GM23338 (cell line): ENCODE measurements around the gene STRN4. TPM values are rescaled to one million over a fixed set of nuclear protein-coding genes. Genes with fewer than 3 reads are reported as not detected.

Source experiments
- ATAC-seq: fragments of 200-7000 bp; cut with Tn5 transposase; 3 replicates; pipeline ENCODE4 v1.9.1; 2020
- DNase-seq: peaks from one replicate; pipeline ENCODE4 v3.0.0-alpha.2; 2015; ENCODE audit warnings: low spot score
- H2AFZ ChIP-seq: fragments of 200-600 bp; sonication (generic); 2 replicates; pipeline ENCODE4 v1.8.0; 2016; ENCODE audit warnings: antibody characterized with exemption, mild to moderate bottlenecking, moderate library complexity
- H3F3A ChIP-seq: fragments of 200-600 bp; sonication (generic); replicated peaks from 2 replicates; pipeline ENCODE4 v1.8.0; 2017; ENCODE audit warnings: antibody characterized with exemption, mixed run types, low read depth
- H3K27ac ChIP-seq: fragments of 200-600 bp; sonication (generic); 2 replicates; pipeline ENCODE4 v1.6.1; 2016; ENCODE audit warnings: low read depth
- H3K27me3 ChIP-seq: fragments of 200-600 bp; sonication (generic); 2 replicates; pipeline ENCODE4 v1.8.0; 2016; ENCODE audit warnings: mild to moderate bottlenecking, mixed run types, moderate library complexity; ENCODE audit not compliant: insufficient read depth
- H3K36me3 ChIP-seq: fragments of 200-600 bp; sonication (generic); 2 replicates; pipeline ENCODE4 v1.8.0; 2016; ENCODE audit warnings: mild to moderate bottlenecking; ENCODE audit not compliant: insufficient read depth
- H3K4me1 ChIP-seq: fragments of 200-600 bp; sonication (generic); 2 replicates; pipeline ENCODE4 v1.8.0; 2016; ENCODE audit warnings: mild to moderate bottlenecking, moderate library complexity; ENCODE audit not compliant: insufficient read depth
- H3K4me2 ChIP-seq: fragments of 200-600 bp; sonication (generic); 2 replicates; pipeline ENCODE4 v1.7.1; 2017; ENCODE audit warnings: mixed run types
- H3K4me3 ChIP-seq: fragments of 200-600 bp; sonication (generic); 2 replicates; pipeline ENCODE4 v1.6.1; 2016; ENCODE audit warnings: mixed run types
- H3K79me2 ChIP-seq: fragments of 200-600 bp; sonication (generic); replicated peaks from 2 replicates; pipeline ENCODE4 v1.8.0; 2017; ENCODE audit warnings: mild to moderate bottlenecking; ENCODE audit not compliant: insufficient read depth
- H3K9me2 ChIP-seq: fragments of 200-600 bp; sonication (generic); 2 replicates; pipeline ENCODE4 v1.8.0; 2017; ENCODE audit not compliant: insufficient read depth
- H4K20me1 ChIP-seq: fragments of 200-600 bp; sonication (generic); replicated peaks from 2 replicates; pipeline ENCODE4 v1.8.0; 2017; ENCODE audit warnings: mild to moderate bottlenecking; ENCODE audit not compliant: insufficient read depth
- H3K27ac Mint-ChIP-seq: 2 replicates; pipeline ENCODE4 v1.8.0; 2020; ENCODE audit warnings: inconsistent platforms, mild to moderate bottlenecking, moderate library complexity, mixed read lengths
- H3K27me3 Mint-ChIP-seq: 3 replicates; pipeline ENCODE4 v1.8.0; 2022; ENCODE audit warnings: low read depth, mild to moderate bottlenecking, moderate library complexity, mixed read lengths, inconsistent platforms; ENCODE audit not compliant: insufficient read depth, poor library complexity
- H3K36me3 Mint-ChIP-seq: 3 replicates; pipeline ENCODE4 v1.8.0; 2021; ENCODE audit warnings: low read depth, mild to moderate bottlenecking, inconsistent platforms, moderate library complexity, mixed read lengths
- H3K4me1 Mint-ChIP-seq: 3 replicates; pipeline ENCODE4 v1.8.0; 2020; ENCODE audit warnings: mild to moderate bottlenecking, inconsistent platforms, mixed read lengths
- H3K4me3 Mint-ChIP-seq: 3 replicates; pipeline ENCODE4 v1.8.0; 2021; ENCODE audit warnings: moderate library complexity, mild to moderate bottlenecking, inconsistent platforms, mixed read lengths
- H3K9me3 Mint-ChIP-seq: 3 replicates; pipeline ENCODE4 v1.8.0; 2020; ENCODE audit warnings: moderate library complexity, mild to moderate bottlenecking, inconsistent platforms, mixed read lengths
- CREB1 ChIP-seq: fragments of 250-450 bp; sonication (Bioruptor Pico); IDR thresholded peaks from 2 replicates; pipeline ENCODE4 v1.5.0; 2020; ENCODE audit warnings: low read depth, mild to moderate bottlenecking, moderate library complexity
- EZH2 ChIP-seq: fragments of 200-600 bp; sonication (generic); IDR thresholded peaks from one replicate; pipeline ENCODE4 v1.8.0; 2017; ENCODE audit warnings: antibody characterized with exemption, mild to moderate bottlenecking, low read depth; ENCODE audit not compliant: unreplicated experiment
- EZH2phosphoT487 ChIP-seq: fragments of 200-600 bp; sonication (generic); IDR thresholded peaks from one replicate; pipeline ENCODE4 v1.8.1; 2018; ENCODE audit warnings: antibody characterized with exemption; ENCODE audit not compliant: unreplicated experiment
- JUNB ChIP-seq: IDR thresholded peaks from one replicate; pipeline ENCODE4 v1.6.1; 2016; ENCODE audit warnings: antibody characterized with exemption; ENCODE audit not compliant: unreplicated experiment
- NANOG ChIP-seq: IDR thresholded peaks from 2 replicates; pipeline ENCODE4 v1.6.1; 2016; ENCODE audit warnings: antibody characterized with exemption, borderline replicate concordance
- POLR2AphosphoS5 ChIP-seq: IDR thresholded peaks from 2 replicates; pipeline ENCODE4 v1.6.1; 2016; ENCODE audit warnings: antibody characterized with exemption, low read depth
- STAT1 ChIP-seq: IDR thresholded peaks from one replicate; pipeline ENCODE4 v1.6.1; 2016; ENCODE audit warnings: antibody characterized with exemption; ENCODE audit not compliant: unreplicated experiment
- ZNF114 ChIP-seq: fragments of 250-450 bp; sonication (Bioruptor Pico); IDR thresholded peaks from 2 replicates; pipeline ENCODE4 v1.5.0; 2020; ENCODE audit warnings: mild to moderate bottlenecking, moderate library complexity
- ZNF331 ChIP-seq: fragments of 250-450 bp; sonication (Bioruptor Pico); IDR thresholded peaks from 2 replicates; pipeline ENCODE4 v1.5.0; 2020; ENCODE audit warnings: low read depth, mild to moderate bottlenecking, moderate library complexity
- ZNF462 ChIP-seq: fragments of 250-450 bp; sonication (Bioruptor Pico); IDR thresholded peaks from 2 replicates; pipeline ENCODE4 v1.5.0; 2020; ENCODE audit warnings: mild to moderate bottlenecking, moderate library complexity
- polyA plus RNA-seq: library from polyadenylated mRNA; unstranded; fragments of >200 nt; fragmentation: Nextera tagmentation; extraction: Ambion mirVana; gene quantifications from 2 replicates; pipeline ENCODE4 v1.2.1, GENCODE V29; 2016
- total RNA-seq: library from RNA; depleted of rRNA; stranded (reverse); fragments of >200 nt; shearing (Covaris generic); gene quantifications from 2 replicates; pipeline ENCODE4 v1.2.3, GENCODE V29; 2014
- TF ChIP-seq, protein P1 (sequence below): IDR thresholded peaks from 2 replicates; pipeline ENCODE4 v1.6.1; 2016; ENCODE audit warnings: antibody characterized with exemption
- TF ChIP-seq, protein P2 (sequence below): IDR thresholded peaks from one replicate; pipeline ENCODE4 v1.6.1; 2018; ENCODE audit warnings: antibody characterized with exemption; ENCODE audit not compliant: unreplicated experiment
- TF ChIP-seq, protein P3 (sequence below), 2 experiments: fragments of 200-600 bp in 1 of 2; sonication (generic) in 1 of 2; conservative IDR thresholded peaks; 2 replicates each; pipeline versions ENCODE4 v1.5.1 to v1.6.1; 2016 to 2017; ENCODE audit warnings: antibody characterized with exemption in 2 of 2, low read depth in 2 of 2, mild to moderate bottlenecking in 2 of 2, moderate library complexity in 1 of 2

STRN4 gene
- total and polyA plus RNA-seq, 2 experiments from 2014 or later: 62.1 to 140 TPM

DNA sequence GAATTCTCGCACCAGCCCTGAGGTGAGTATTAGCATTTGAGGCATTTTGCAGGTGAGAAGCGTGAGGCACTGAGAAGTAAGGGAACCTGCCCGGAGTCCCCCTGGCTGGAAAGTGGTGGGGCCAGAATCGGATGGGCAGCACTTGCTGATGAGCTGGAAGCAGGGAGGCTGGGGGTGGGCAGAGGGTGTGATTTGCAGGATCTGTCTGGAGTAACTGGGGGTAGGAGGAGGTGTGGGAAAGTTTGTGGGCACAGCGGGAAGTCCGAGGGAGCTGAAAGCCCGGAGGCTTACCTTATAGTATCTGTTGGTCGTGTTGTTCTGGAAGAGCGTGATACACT is 49.4 kb downstream of the STRN4 start:
- H3K27ac Mint-ChIP-seq: peak overlapping the region; percentile 73; the same call in 1 of the 2 replicates
- no peak for ATAC-seq
- peaks cover 85% of the 10 kb centered on the region for H3K36me3 Mint-ChIP-seq

More for the DNA sequence above, 49.4 kb downstream of the STRN4 start:
- Mint-ChIP-seq H3K4me1 (peaks cover 10% of the 10 kb centered on the region), H3K27me3 (peaks cover 7% of the 10 kb centered on the region), H3K9me3 (no peaks in the 10 kb centered on the region), H3K4me3 (peak overlapping the region; percentile 62)
- TF ChIP-seq CREB1 (CRISPR knock-in tag) (no peak), POLR2AphosphoS5 (no peak), ZNF331 (CRISPR knock-in tag) (no peak), STAT1 (no peak), EZH2phosphoT487 (no peak), ZNF462 (no peak), JUNB (no peak), ZNF114 (no peak), NANOG (no peak), EZH2 (no peak)
- TF ChIP-seq, protein P1, sequence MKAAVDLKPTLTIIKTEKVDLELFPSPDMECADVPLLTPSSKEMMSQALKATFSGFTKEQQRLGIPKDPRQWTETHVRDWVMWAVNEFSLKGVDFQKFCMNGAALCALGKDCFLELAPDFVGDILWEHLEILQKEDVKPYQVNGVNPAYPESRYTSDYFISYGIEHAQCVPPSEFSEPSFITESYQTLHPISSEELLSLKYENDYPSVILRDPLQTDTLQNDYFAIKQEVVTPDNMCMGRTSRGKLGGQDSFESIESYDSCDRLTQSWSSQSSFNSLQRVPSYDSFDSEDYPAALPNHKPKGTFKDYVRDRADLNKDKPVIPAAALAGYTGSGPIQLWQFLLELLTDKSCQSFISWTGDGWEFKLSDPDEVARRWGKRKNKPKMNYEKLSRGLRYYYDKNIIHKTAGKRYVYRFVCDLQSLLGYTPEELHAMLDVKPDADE: no peak
- TF ChIP-seq, protein P2, sequence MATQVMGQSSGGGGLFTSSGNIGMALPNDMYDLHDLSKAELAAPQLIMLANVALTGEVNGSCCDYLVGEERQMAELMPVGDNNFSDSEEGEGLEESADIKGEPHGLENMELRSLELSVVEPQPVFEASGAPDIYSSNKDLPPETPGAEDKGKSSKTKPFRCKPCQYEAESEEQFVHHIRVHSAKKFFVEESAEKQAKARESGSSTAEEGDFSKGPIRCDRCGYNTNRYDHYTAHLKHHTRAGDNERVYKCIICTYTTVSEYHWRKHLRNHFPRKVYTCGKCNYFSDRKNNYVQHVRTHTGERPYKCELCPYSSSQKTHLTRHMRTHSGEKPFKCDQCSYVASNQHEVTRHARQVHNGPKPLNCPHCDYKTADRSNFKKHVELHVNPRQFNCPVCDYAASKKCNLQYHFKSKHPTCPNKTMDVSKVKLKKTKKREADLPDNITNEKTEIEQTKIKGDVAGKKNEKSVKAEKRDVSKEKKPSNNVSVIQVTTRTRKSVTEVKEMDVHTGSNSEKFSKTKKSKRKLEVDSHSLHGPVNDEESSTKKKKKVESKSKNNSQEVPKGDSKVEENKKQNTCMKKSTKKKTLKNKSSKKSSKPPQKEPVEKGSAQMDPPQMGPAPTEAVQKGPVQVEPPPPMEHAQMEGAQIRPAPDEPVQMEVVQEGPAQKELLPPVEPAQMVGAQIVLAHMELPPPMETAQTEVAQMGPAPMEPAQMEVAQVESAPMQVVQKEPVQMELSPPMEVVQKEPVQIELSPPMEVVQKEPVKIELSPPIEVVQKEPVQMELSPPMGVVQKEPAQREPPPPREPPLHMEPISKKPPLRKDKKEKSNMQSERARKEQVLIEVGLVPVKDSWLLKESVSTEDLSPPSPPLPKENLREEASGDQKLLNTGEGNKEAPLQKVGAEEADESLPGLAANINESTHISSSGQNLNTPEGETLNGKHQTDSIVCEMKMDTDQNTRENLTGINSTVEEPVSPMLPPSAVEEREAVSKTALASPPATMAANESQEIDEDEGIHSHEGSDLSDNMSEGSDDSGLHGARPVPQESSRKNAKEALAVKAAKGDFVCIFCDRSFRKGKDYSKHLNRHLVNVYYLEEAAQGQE: no peak
- TF ChIP-seq, protein P3, sequence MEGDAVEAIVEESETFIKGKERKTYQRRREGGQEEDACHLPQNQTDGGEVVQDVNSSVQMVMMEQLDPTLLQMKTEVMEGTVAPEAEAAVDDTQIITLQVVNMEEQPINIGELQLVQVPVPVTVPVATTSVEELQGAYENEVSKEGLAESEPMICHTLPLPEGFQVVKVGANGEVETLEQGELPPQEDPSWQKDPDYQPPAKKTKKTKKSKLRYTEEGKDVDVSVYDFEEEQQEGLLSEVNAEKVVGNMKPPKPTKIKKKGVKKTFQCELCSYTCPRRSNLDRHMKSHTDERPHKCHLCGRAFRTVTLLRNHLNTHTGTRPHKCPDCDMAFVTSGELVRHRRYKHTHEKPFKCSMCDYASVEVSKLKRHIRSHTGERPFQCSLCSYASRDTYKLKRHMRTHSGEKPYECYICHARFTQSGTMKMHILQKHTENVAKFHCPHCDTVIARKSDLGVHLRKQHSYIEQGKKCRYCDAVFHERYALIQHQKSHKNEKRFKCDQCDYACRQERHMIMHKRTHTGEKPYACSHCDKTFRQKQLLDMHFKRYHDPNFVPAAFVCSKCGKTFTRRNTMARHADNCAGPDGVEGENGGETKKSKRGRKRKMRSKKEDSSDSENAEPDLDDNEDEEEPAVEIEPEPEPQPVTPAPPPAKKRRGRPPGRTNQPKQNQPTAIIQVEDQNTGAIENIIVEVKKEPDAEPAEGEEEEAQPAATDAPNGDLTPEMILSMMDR (conservative IDR thresholded peaks at IDR 0.05; ENCODE audit: low read depth in 2 of 2): no peak
- no peaks in the 10 kb centered on the region for H3K9me2 ChIP-seq
- peaks cover 7% of the 10 kb centered on the region; the same call in 1 of the 2 replicates for H3F3A ChIP-seq
- no peak overlapping the region for H2AFZ ChIP-seq
- H3K4me3 ChIP-seq: 0 out of 2 replicates have a peak overlapping the region, but pooled peaks have one; percentile 22
- H3K27me3 ChIP-seq: no peaks in the 10 kb centered on the region
- H3K27ac ChIP-seq: peak overlapping the region; percentile 76
- no peak for DNase-seq
- H3K4me2 ChIP-seq: peak overlapping the region; percentile 62
- H4K20me1 ChIP-seq: peaks cover 30% of the 10 kb centered on the region
- H3K4me1 ChIP-seq: peaks cover 4% of the 10 kb centered on the region; the same call in 1 of the 2 replicates
- 0 out of 2 replicates have a peak, but pooled peaks cover 3% of the 10 kb centered on the region for H3K79me2 ChIP-seq
- H3K36me3 ChIP-seq: peaks cover 73% of the 10 kb centered on the region
